GM21423 (cell line): Measurements from ENCODE around the gene PCDHB4.
"Not testable (repeated sequence)": the region's sequence is repeated elsewhere in the genome, so short reads cannot be mapped to it uniquely, and the experiment has no call there.

Source experiments
- ATAC-seq: cut with Tn5 transposase; IDR thresholded peaks from one replicate; pipeline ENCODE4 v1.9.1; 2021; ENCODE audit warnings: mild to moderate bottlenecking, moderate library complexity; ENCODE audit not compliant: unreplicated experiment

PCDHB4 gene

DNA sequence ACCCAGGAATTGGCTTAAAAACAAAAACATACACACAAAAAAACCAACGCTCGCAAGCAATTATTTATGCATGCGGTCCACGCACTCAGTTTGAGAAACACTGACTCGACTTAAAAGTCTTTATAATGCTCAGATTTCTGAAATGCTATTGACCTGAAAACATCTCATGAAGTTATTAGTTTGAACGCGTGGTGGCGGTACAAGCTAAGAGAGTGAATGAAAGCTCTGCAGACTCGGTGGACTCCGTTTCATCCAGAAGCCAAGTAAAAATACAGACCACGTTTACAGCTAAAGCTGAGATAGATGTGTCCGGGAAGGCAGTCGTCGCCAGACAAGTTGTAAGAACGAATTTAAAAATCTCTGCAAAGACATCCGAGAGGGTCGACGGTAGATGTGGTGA lies 28.2 kb downstream of the PCDHB4 start, which contains the start of gene PCDHB6:
TSS of gene PCDHB6 (plus strand) at position 246 of the 400 bp plus-strand sequence. CDS start 201 bp downstream, outside the sequence.
- no peak for ATAC-seq

DNA sequence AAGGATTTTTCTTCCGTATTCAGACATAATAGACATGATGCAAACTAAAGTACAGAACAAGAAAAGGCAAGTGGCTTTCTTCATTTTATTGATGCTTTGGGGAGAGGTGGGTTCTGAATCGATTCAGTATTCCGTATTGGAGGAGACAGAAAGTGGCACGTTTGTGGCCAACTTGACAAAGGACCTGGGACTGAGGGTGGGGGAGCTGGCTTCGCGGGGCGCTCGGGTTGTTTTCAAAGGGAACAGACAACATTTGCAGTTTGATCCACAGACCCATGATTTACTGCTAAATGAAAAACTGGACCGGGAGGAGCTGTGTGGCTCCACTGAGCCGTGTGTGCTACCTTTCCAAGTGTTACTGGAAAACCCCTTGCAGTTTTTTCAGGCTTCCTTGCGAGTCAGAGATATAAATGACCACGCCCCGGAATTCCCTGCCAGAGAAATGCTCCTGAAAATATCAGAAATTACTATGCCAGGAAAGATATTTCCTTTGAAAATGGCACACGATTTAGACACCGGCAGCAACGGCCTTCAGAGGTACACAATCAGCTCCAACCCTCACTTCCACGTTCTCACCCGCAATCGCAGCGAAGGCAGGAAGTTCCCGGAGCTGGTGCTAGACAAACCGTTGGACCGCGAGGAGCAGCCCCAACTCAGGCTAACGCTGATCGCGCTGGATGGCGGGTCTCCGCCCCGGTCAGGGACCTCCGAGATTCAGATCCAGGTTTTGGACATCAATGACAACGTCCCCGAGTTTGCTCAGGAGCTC lies 28.8 kb downstream of the PCDHB4 start:
- no peak for ATAC-seq

DNA sequence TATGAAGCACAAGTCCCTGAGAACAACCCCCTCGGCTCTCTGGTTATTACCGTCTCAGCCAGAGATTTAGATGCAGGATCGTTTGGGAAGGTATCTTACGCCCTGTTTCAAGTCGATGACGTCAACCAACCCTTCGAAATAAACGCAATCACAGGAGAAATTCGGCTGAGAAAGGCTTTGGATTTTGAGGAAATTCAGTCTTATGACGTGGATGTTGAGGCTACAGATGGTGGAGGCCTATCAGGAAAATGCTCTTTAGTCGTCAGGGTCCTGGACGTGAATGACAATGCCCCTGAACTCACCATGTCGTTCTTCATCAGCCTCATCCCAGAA lies 29.3 kb downstream of the PCDHB4 start:
- ATAC-seq = no peak

DNA sequence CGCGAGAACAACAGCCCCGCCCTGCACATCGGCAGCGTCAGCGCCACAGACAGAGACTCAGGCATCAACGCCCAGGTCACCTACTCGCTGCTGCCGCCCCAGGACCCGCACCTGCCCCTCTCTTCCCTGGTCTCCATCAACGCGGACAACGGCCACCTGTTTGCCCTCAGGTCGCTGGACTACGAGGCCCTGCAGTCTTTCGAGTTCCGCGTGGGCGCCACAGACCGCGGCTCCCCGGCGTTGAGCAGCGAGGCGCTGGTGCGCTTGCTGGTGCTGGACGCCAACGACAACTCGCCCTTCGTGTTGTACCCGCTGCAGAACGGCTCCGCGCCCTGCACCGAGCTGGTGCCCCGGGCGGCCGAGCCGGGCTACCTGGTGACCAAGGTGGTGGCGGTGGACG lies 30.0 kb downstream of the PCDHB4 start:
- not testable (repeated sequence) for ATAC-seq

DNA sequence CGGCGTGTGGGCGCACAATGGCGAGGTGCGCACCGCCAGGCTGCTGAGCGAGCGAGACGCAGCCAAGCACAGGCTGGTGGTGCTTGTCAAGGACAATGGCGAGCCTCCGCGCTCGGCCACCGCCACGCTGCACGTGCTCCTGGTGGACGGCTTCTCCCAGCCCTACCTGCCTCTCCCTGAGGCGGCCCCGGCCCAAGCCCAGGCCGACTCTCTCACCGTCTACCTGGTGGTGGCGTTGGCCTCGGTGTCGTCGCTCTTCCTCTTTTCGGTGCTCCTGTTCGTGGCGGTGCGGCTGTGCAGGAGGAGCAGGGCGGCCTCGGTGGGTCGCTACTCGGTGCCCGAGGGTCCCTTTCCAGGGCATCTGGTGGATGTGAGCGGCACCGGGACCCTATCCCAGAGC lies 30.5 kb downstream of the PCDHB4 start:
- ATAC-seq = not testable (repeated sequence)

DNA sequence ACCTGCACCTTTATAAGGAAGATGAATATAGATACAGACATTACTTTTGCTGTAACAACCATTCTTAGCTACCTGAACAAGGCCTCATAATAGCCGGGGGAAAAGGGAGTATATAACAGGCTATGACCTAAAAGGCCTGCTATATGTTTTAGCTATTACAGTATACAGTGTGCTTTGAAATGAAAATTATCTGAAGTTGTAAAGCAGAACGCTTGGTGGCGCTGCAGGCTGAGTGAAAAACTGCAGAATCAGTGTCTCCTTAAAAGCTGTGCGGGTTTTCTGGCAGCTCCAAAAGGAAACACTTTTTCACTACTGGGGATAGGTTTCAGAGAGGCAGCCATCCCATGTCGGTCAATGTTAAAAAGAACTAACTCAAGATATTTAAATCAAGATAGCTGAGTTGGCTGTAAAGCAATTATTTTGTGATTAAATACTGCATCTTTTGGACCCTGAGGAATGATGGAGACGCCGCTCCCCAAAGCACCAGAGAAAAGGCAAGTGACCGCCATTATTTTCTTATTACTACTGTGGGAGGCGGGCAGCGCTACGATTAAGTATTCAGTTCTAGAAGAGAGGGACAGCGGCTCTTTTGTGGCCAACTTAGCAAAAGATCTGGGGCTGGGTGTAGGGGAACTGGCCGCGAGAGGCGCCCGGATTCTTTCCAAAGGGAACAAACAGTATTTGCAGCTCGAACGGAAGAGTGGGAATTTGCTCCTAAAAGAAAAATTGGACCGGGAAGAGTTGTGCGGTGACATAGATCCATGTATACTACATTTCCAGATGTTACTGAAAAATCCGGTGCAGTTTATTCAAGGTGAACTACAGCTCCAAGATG lies 34.1 kb downstream of the PCDHB4 start:
- no peak for ATAC-seq

DNA sequence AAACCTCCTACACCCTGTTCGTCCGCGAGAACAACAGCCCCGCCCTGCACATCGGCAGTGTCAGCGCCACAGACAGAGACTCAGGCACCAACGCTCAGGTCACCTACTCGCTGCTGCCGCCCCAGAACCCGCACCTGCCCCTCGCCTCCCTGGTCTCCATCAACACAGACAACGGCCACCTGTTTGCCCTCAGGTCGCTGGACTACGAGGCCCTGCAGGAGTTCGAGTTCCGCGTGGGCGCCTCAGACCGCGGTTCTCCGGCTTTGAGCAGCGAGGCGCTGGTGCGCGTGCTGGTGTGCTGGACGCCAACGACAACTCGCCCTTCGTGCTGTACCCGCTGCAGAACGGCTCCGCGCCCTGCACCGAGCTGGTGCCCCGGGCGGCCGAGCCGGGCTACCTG lies 35.7 kb downstream of the PCDHB4 start:
- not testable (repeated sequence) for ATAC-seq

DNA sequence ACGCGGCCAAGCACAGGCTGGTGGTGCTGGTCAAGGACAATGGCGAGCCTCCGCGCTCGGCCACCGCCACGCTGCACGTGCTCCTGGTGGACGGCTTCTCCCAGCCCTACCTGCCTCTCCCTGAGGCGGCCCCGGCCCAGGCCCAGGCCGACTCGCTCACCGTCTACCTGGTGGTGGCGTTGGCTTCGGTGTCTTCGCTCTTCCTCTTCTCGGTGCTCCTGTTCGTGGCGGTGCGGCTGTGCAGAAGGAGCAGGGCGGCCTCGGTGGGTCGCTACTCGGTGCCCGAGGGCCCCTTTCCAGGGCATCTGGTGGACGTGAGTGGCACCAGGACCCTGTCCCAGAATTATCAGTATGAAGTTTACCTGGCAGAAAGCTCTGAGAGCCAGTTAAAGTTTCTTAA lies 36.3 kb downstream of the PCDHB4 start:
- ATAC-seq = not testable (repeated sequence)

DNA sequence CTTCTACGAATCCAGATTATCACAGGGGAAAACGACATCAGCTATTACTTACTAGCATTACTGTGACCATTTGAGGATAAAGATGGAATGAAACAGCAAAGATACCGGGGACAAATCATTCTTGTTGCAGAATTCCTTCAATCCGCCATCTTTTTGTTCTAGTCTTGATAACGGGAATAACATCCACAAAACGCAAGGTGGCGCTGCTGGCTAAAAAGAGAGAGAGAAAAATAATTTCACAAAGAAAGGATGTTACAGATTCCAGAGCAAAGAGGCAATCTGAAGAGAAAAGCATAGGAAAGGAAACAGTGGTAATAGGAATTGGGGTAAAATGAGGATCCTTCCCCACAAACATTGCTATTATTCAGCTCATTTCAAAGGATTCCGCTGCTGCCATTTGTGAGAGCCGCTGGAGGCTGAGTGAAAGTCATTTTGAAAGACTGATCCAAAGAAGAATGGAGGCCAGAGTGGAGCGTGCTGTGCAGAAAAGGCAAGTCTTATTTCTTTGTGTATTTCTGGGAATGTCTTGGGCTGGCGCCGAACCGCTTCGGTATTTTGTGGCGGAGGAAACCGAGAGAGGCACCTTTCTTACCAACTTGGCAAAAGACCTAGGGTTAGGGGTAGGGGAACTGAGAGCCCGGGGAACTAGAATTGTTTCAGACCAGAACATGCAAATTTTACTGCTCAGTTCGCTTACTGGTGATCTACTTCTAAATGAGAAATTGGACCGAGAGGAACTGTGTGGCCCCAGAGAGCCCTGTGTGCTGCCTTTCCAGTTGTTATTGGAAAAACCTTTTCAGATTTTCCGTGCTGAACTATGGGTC lies 51.0 kb downstream of the PCDHB4 start, which contains the start of gene PCDHB7:
TSS of gene PCDHB7 (plus strand) at position 264 of the 824 bp plus-strand sequence. CDS start at position 456, 192 bp downstream.
- ATAC-seq = no peak

DNA sequence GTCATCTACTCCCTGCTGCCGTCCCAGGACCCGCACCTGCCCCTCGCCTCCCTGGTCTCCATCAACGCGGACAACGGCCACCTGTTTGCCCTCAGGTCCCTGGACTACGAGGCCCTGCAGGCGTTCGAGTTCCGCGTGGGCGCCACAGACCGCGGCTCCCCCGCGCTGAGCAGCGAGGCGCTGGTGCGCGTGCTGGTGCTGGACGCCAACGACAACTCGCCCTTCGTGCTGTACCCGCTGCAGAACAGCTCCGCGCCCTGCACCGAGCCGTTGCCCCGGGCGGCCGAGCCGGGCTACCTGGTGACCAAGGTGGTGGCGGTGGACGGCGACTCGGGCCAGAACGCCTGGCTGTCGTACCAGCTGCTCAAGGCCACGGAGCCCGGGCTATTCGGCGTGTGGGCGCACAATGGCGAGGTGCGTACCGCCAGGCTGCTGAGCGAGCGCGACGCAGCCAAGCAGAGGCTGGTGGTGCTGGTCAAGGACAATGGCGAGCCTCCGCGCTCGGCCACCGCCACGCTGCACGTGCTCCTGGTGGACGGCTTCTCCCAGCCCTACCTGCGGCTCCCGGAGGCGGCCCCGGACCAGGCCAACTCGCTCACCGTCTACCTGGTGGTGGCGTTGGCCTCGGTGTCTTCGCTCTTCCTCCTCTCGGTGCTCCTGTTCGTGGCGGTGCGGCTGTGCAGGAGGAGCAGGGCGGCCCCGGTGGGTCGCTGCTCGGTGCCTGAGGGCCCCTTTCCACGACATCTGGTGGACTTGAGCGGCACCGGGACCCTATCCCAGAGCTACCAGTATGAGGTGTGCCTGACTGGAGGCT lies 52.9 kb downstream of the PCDHB4 start:
- not testable (repeated sequence) for ATAC-seq
